Smooth muscle cell (in vitro differentiated cells): ENCODE results near the gene ARL5C. TPM values are rescaled to one million over a fixed set of nuclear protein-coding genes. Genes with fewer than 3 reads are reported as not detected.

Experiments used
- DNase-seq: peaks from one replicate; lab custom pipeline; 2025; ENCODE audit not compliant: unreplicated experiment; lab: John Stamatoyannopoulos, UW
- H2AFZ ChIP-seq: fragments of 200-600 bp; sonication (generic); 2 replicates; pipeline ENCODE4 v1.6.0; 2016; ENCODE audit warnings: antibody characterized with exemption, low read depth, mild to moderate bottlenecking
- H3F3A ChIP-seq: fragments of 200-600 bp; sonication (generic); 2 replicates; pipeline ENCODE4 v1.6.0; 2017; ENCODE audit warnings: antibody characterized with exemption, low read depth
- H3K27ac ChIP-seq: fragments of 200-600 bp; sonication (generic); 2 replicates; pipeline ENCODE4 v1.5.1; 2016; ENCODE audit warnings: low read depth, mild to moderate bottlenecking
- H3K27me3 ChIP-seq: fragments of 200-600 bp; sonication (generic); 2 replicates; pipeline ENCODE4 v1.6.1; 2016; ENCODE audit warnings: low read depth, mild to moderate bottlenecking
- H3K36me3 ChIP-seq: fragments of 200-600 bp; sonication (generic); 2 replicates; pipeline ENCODE4 v1.5.1; 2016; ENCODE audit warnings: low read depth
- H3K4me1 ChIP-seq: fragments of 200-600 bp; sonication (generic); 2 replicates; pipeline ENCODE4 v1.5.1; 2016; ENCODE audit warnings: low read depth
- H3K4me2 ChIP-seq: fragments of 200-600 bp; sonication (generic); 2 replicates; pipeline ENCODE4 v1.6.0; 2016; ENCODE audit warnings: mild to moderate bottlenecking
- H3K4me3 ChIP-seq: fragments of 200-600 bp; sonication (generic); 2 replicates; pipeline ENCODE4 v1.5.1; 2016; ENCODE audit warnings: mild to moderate bottlenecking
- H3K79me2 ChIP-seq: fragments of 200-600 bp; sonication (generic); 2 replicates; pipeline ENCODE4 v1.6.0; 2016; ENCODE audit warnings: low read depth, mild to moderate bottlenecking
- H3K9ac ChIP-seq: fragments of 200-600 bp; sonication (generic); 2 replicates; pipeline ENCODE4 v1.6.0; 2016; ENCODE audit warnings: low read depth
- H3K9me3 ChIP-seq: fragments of 200-600 bp; sonication (generic); replicated peaks from 2 replicates; pipeline ENCODE4 v1.5.1; 2016; ENCODE audit warnings: low read depth
- H4K20me1 ChIP-seq: fragments of 200-600 bp; sonication (generic); 2 replicates; pipeline ENCODE4 v1.6.0; 2016; ENCODE audit warnings: low read depth
- WGBS: methylation state at CpG from one replicate; pipeline ENCODE4 v1.1.7; 2016; ENCODE audit warnings: low lambda C conversion rate; 5-methylcytosine and 5-hydroxymethylcytosine counted together
- polyA plus RNA-seq: library from polyadenylated mRNA; unstranded; fragments of >200 nt; fragmentation: Nextera tagmentation; extraction: Ambion mirVana; gene quantifications from 2 replicates; pipeline ENCODE4 v1.2.1, GENCODE V29; 2016
- total RNA-seq: library from RNA; depleted of rRNA; stranded (reverse); fragments of >200 nt; gene quantifications from 2 replicates; pipeline ENCODE4 v1.2.3, GENCODE V29; 2014
- TF ChIP-seq, protein P1 (sequence below): fragments of 200-600 bp; sonication (generic); IDR thresholded peaks from 2 replicates; pipeline ENCODE4 v1.5.1; 2017; ENCODE audit warnings: borderline replicate concordance, mild to moderate bottlenecking, antibody characterized with exemption; ENCODE audit not compliant: insufficient read depth, poor library complexity, severe bottlenecking

ARL5C gene
- total and polyA plus RNA-seq, 2 experiments from 2014 or later, result not detected

DNA sequence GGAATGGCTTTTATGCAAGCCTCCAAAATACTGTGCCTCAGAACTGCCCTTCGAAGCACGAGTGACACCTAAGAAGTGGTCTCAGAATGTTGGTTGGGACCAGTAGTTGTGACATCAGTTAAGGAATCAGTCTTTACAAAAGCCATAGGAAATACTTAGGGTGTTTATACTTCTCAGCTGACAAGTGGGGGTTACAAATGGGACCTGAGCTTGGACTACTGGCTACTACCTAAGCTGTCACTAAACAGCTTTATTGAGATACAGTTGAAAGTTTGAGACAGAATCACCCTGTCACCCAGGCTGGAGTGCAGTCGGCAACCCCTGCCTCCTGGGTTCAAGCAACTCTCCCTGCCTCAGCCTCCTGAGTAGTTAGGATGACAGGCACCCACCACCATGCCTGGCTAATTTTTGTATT, 39.2 kb upstream of the ARL5C start:
- Histone ChIP-seq H3K27me3 (no peaks in the 10 kb centered on the region), H3K79me2 (peaks cover 22% of the 10 kb centered on the region), H3K9me3 (no peaks in the 10 kb centered on the region), H3F3A (peaks cover 32% of the 10 kb centered on the region), H4K20me1 (peaks cover 36% of the 10 kb centered on the region), H3K4me3 (no peak overlapping the region), H3K4me2 (no peak overlapping the region), H2AFZ (no peak overlapping the region), H3K9ac (no peak overlapping the region), H3K27ac (no peak overlapping the region), H3K36me3 (peaks cover 9% of the 10 kb centered on the region), H3K4me1 (peaks cover 22% of the 10 kb centered on the region)
- no peak for DNase-seq
- TF ChIP-seq, protein P1, sequence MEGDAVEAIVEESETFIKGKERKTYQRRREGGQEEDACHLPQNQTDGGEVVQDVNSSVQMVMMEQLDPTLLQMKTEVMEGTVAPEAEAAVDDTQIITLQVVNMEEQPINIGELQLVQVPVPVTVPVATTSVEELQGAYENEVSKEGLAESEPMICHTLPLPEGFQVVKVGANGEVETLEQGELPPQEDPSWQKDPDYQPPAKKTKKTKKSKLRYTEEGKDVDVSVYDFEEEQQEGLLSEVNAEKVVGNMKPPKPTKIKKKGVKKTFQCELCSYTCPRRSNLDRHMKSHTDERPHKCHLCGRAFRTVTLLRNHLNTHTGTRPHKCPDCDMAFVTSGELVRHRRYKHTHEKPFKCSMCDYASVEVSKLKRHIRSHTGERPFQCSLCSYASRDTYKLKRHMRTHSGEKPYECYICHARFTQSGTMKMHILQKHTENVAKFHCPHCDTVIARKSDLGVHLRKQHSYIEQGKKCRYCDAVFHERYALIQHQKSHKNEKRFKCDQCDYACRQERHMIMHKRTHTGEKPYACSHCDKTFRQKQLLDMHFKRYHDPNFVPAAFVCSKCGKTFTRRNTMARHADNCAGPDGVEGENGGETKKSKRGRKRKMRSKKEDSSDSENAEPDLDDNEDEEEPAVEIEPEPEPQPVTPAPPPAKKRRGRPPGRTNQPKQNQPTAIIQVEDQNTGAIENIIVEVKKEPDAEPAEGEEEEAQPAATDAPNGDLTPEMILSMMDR, result no peak
- 94% methylated on average over 3 of the region's 3 CpGs for WGBS

DNA sequence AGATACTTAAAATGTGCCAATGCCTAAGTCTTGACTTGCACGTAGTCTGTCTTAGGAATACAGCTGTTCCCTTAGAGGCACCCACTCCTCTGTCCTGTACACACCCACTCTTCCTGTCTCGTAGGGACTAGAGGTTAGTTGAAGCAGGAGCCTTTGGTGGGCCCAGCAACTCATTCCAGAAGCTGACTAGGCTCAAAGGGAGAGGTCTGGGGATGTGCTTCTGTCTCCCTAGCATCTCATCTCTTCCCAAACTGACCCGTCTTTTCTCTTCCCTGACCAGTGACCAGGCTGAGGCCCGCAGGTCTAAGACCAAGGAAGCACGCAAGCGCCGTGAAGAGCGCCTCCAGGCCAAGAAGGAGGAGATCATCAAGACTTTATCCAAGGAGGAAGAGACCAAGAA, 38.3 kb upstream of the ARL5C start:
- DNase-seq, result no peak
- Histone ChIP-seq H3K9me3 (no peaks in the 10 kb centered on the region), H3K4me3 (no peak overlapping the region), H3K36me3 (peaks cover 9% of the 10 kb centered on the region), H3K4me1 (peaks cover 18% of the 10 kb centered on the region), H3F3A (peaks cover 32% of the 10 kb centered on the region), H4K20me1 (peaks cover 36% of the 10 kb centered on the region), H3K9ac (no peak overlapping the region), H3K27me3 (no peaks in the 10 kb centered on the region), H2AFZ (no peak overlapping the region), H3K4me2 (no peak overlapping the region), H3K79me2 (peaks cover 22% of the 10 kb centered on the region), H3K27ac (no peak overlapping the region)
- WGBS, result 92% methylated on average over 8 of the region's 8 CpGs
- TF ChIP-seq, protein P1, result no peak

DNA sequence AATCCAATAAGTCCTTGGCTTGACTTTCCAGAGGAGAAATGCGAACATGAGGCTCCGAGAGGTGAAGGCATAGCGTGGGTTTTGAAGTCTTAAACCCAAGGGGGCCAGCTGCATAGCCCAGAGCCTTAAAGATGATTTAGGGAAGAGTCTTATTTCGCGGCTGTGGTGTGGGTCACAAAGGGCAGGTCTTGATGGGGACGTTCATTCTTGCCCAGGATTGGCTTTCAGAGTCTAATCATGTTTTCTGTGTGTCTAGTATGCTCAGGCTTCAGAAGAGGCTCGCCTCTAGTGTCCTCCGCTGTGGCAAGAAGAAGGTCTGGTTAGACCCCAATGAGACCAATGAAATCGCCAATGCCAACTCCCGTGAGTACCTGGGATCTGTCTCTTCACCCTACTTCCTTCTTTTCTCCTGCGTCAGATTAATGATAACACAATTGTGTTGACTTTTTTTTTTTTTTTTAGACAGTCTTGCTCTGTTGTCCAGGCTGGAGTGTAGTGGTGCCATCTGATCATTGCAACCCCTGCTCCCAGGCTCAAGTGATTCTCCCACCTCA, 35.1 kb upstream of the ARL5C start:
- Histone ChIP-seq H3K27ac (peak overlapping the region; percentile 99), H3K9ac (peak overlapping the region; percentile 100), H4K20me1 (peaks cover 36% of the 10 kb centered on the region), H3K27me3 (no peaks in the 10 kb centered on the region), H3K4me1 (peaks cover 28% of the 10 kb centered on the region), H3K4me3 (peak overlapping the region; percentile 91), H3K4me2 (peak overlapping the region; percentile 98), H3K9me3 (no peaks in the 10 kb centered on the region), H3K79me2 (peaks cover 30% of the 10 kb centered on the region), H3F3A (peaks cover 28% of the 10 kb centered on the region), H3K36me3 (peaks cover 9% of the 10 kb centered on the region), H2AFZ (no peak overlapping the region)
- TF ChIP-seq, protein P1, result no peak
- WGBS, result 49% methylated on average over 11 of the region's 11 CpGs
- no peak for DNase-seq

DNA sequence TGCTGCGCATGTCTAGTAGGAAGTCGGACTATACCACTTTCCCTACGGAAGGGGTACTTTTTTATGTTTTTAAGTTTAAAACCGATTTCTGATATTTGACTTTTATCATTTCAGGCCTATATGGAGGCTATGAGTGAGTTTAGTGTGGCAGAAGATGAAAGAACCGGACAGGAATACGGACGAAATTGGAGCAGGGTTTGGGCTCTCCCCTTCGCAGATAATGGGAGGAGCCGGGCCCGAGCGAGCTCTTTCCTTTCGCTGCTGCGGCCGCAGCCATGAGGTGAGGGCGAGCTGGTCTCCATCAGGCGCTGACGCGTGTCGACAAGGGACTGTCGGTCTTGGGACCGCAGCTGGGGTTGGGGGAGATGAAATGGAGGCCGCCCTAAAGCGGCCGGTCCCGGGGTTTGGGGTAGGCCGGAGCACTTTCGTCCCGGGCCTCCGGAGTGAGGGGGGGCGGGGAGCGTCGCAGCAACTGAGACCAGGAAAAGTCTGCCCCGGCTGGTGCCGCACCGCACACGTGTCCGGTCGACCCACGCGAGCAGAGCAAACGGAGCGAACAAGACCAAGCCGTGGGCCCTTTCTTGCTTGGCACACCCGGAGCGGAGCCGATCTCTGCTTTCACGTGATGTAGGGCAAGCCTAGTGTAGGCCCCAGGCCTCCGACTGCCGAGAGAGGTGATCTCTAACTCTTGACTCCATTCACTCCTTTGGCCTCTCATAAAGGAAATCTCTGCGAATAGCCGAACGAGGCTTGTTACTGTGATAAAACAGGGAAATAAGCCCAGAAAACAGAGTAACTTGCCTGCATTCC, 34.3 kb upstream of the ARL5C start, which contains the start of gene RPL19:
Gene RPL19, plus strand, starts transcription at position 214 of the 810 bp plus-strand sequence. Its CDS starts 62 bp downstream, at position 276.
- WGBS, result under 1% methylated on average over 49 of the region's 52 CpGs

More for the DNA sequence above, 34.3 kb upstream of the ARL5C start, which contains the start of gene RPL19:
- TF ChIP-seq, protein P1, result no peak
- H3K79me2 ChIP-seq, result peaks cover 30% of the 10 kb centered on the region
- peak within 1 kb of the TSS; percentile 100 for H3K9ac ChIP-seq
- peak within 1 kb of the TSS; percentile 97 for H2AFZ ChIP-seq
- H3K27me3 ChIP-seq, result no peaks in the 10 kb centered on the region
- H3K9me3 ChIP-seq, result no peaks in the 10 kb centered on the region
- peaks cover 36% of the 10 kb centered on the region for H4K20me1 ChIP-seq
- H3F3A ChIP-seq, result peaks cover 31% of the 10 kb centered on the region
- peak within 1 kb of the TSS; percentile 98 for H3K4me2 ChIP-seq
- peak within 1 kb of the TSS; percentile 99 for H3K27ac ChIP-seq
- DNase-seq, result peak; percentile 70
- peaks cover 9% of the 10 kb centered on the region for H3K36me3 ChIP-seq
- H3K4me3 ChIP-seq, result peak within 1 kb of the TSS; percentile 91
- peaks cover 36% of the 10 kb centered on the region for H3K4me1 ChIP-seq
